ENCODE measurements around the gene NKAPD1.
"Not testable (repeated sequence)": the region's sequence is repeated elsewhere in the genome, so short reads cannot be mapped to it uniquely, and the experiment has no call there.

Gene NKAPD1

DNA sequence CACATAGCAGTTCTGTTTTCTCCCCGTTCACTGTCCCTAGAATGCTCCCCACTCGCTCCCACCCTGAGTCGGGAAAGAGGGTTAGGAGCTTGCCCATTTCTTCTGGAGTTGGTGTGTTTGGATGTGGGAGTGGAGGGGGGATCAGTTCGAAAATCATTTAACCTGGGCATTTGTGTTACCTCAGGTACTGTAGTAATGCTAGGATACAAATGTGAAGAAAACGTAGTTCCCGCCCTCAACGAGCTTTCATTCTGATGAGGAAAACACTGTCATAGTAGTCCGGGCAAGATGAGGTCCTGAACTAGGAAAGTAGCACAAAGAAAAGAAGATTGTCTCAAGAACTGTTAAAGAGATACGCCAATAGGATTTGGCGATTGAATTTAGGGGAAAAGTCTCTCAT lies 13.1 kb downstream of the NKAPD1 start:
- DNase-seq = no peak

DNA sequence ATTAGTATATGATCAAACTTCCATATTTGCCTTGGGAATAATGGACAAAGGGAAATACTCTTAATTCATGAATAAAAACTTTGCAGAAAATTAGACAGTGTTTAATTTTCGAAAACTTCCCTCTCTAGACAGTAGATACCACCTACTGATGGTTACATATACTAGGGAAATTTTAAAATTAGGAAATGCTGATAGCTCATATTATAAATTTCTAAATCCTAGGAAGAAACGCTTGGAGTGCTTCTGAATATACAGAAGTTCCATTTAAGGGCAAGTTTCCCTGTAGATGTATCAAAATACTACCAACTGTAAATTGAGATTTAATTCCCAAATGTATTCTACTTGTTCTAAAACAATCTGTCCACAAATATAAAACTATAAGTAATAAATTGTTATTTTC lies 21.2 kb downstream of the NKAPD1 start:
- not testable (repeated sequence) for DNase-seq

DNA sequence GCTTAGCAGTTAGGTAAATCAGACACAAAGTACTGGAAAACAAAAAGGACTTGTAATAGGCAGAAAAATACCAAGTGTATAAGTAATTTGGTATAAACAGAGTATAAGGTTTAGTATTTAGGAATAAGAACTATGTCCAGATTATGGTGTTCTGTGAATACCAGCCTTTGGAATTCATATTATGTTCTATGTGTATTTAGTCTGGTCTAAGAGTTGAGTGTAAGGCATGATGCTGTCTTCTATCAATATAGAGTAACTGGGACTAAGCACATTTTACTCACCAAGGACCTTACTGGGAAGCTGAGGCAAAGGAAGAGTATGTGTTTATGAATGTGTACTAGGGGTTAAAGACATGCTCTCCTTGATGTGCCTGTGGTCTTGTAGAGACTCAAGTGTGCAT lies 22.1 kb downstream of the NKAPD1 start:
- DNase-seq = no peak

DNA sequence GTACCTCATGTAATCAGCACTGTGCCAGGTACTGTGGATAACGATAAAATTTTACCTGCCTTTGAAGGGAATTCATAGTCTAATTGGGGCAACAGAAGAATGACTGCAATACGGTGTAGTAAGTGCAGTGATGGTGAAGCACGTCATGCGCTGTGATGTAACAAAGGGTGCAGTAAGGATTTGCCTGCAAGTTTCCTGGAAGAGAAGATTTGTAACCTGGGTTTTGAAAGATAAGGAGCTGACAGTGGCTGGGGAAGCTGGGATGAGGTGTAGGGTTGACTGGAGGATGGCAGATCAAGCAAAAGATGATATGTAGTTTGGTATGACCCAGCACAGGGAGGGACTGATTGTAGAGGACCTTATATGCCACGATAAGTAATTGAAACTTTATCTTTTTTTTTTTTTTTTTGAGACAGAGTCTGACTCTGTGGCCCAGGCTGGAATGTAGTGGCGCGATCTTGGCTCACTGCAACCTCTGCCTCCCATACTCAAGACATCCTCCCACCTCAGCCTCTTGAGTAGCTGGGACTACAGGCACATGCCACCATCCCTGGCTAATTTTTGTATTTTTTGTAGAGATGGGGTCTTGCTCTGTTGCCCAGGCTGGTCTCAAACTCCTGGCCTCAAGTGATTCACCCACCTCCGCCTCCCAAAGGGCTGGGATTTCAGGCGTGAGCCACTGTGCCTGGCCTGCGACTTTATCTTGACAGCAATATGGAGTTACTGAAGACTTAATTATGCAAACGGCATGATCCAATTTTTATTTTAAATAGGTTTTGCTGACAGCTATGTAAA lies 23.8 kb downstream of the NKAPD1 start:
- no peak for DNase-seq

DNA sequence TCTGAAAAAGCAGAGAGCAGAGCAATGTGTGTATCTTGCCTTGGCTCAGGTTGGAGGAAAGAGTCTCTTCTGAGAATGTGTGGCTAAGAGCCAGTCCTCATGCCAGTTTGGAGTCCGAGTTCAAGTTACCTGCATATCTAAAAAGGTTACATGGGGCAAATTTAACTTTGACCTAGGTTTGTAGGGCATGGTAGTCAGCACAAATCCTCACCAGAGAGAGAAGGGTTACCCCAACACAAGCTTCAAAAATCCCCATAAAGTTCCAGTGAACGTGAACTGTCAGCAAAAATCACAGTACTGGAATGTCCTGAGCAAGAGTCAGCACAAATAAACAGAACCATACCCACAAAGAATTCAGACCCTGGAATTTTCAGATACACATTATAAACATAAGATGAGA lies 26.4 kb downstream of the NKAPD1 start:
- DNase-seq = no peak

DNA sequence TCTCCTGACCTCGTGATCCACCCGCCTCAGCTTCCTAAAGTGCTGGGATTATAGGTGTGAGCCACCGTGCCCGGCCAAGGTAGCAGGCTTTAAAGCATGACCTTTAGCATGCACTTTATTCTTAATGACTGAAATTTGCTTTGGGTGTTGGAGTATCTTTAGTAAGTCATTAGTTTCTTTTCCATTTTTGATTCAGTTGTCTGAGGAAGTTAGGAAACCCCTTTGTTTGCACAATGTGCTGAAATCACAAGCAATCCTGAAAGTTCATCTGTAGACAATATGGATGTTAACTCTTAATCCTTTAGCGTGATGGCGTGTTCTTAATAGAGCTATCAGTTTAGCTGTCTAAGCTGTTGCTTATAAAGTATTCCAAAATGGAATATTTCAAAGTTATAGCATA lies 29.3 kb downstream of the NKAPD1 start:
- DNase-seq = no peak

DNA sequence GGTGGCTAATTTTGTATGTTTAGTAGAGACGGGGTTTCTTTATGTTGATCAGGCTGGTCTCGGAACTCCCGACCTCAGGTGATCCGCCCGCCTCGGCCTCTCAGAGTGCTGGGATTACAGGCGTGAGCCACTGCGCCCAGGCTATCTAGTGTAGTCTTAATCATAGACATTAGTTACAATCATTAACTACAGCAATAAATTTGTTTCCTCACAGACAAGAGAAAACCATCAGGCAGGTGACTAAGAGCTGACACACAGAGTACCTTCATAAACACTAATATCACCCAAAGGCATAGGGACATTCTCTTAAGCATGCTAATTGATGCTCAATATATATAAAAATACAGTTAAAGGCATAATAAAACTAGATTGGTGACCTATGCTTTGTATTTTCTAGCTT lies 32.0 kb downstream of the NKAPD1 start:
- no peak for DNase-seq

DNA sequence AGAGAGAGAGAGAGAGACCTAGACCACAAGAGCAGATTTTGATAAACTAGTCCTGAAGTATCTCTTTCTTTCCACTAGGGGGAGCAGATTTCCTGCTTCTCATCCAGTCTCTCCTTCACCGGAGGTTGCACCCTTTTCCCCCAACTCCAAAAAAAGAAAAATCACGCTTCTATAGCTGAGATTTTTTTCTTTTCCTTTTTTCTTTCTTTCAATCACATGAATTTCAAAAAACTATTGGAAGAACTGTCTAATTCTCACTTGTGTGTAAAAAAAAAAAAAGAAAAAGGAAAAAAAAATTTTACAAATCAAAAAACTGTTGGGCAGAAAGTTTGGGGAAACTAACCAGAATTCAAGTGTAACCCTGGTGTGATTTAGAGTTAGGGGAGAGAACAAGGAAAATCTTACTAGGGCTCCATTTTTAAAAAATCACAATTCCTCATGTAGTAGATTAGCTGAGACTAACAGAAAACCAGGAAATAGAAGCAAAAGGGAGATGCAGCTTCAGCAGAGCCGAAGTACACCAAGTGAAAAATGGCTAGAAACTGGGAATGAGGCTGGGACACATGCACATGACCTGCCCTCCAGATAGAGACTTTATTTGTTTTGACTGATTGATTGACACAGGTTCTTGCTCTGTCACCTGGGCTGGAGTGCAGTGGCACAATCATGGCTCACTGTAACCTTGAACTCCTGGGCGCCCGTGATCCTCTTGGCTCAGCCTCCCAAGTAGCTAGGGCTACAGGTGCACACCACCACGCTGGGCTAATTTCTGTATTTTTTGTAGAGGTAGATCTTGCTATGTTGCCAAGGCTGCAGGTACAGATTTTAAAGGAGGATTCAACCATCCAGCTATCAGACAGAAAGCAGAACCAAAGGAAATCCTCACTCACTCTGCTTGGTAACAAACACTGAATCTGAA lies 39.7 kb downstream of the NKAPD1 start:
- peak in 1 of 2 experiments; percentile 40 for DNase-seq

DNA sequence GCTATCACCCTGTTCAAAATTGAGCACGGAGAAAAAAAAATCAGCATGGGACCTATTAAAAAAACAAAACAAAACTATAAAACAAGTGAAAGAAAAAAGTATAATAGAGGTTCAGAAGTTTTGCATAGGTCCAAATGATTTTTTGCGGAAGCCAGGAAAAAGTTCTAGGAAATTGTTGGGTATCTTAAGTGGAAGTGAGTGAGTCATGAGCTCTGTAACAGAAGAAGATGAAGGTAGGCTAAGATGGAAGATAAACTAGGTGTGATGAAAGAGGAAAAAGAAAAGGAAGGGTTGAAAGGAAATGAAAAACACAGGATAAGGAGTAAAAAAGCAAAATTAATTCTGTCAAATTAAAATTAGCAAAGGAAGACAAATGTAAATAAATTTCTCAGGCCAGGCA lies 40.4 kb downstream of the NKAPD1 start:
- no peak for DNase-seq

DNA sequence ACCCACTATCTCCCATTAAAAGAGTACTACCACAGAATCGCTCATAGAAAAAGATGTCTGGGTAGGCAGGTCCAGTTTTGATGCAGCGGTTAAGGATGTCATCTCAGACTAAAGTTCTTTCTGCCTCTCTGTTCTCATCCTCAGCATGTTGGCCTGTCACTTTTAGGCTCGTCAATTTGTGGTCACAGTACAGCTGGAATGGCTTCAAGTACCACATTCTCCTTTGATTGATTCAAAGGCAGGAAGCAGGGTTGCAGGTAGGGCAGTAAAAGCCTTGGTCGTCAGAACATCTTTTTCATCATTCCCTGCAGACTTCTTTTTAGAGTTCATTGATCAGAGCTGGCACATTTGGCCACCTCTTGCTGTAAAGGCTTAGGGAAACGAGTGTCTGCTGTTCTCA lies 41.3 kb downstream of the NKAPD1 start:
- DNase-seq = no peak

DNA sequence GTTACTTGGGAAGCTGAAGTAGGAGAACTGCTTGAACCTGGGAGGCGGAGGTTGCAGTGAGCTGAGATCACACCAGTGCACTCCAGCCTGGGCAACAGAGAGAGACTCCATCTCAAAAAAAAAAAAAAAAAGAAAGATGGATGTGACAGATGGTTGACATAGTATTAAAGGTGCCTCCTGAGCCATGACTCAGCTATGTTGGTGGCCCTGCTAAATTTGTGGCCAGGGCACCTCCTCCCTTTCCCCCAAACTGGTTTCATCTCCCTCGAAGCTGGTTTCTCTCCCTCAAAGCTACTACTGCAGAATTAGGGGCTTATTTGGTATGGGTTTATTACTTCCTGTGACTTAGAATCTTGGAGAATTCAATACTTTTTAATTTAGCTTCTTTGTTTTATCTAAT lies 44.1 kb downstream of the NKAPD1 start:
- DNase-seq = no peak

DNA sequence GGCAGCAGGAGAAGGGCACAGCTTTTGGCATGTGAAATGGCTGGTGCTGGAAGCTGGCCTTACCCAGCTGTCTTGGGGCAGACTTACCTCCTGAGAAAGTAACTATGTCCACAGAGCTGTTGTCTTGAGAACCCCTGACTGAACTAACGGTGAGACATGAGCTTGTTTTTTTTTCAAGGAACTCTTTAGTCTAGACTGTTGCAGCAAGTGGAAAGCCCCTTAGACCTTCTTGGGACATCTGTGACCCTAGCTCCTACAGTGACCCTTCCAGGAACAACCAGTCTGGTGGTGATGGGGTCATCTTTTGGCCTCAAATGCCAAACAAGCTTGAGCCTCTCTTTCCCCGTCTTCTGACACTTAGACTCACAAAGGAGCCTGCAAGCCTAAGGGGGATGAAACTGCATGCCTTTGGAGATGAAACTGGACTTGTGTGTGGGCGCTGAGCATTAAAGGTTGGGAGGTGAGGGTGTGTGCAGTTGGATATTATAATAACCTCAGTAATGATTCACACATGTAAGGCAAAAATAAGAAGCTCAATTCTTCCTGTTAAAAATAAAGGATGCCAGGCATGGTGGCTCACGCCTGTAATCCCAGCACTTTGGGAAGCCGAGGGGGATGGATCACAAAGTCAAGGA lies 48.0 kb downstream of the NKAPD1 start:
- no peak for DNase-seq

DNA sequence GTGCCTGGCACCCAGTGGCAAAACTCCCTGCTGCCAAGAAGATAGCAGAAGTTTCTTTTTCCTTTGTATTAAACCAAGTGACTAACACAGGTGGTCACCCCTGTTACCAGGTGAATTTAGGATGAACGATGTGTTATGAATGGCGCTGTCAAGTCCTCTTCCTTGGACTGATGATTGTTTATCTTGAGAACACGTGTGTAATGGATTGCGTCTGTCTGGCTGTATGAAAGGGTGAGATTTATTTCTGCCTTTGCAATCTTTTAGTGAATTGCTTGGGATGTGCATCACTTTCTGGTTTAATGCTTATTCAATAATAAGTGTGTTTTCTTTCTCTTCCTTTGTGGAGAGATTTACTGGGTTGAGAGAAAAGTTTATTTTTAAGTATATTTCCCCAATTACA lies 49.0 kb downstream of the NKAPD1 start:
- no peak for DNase-seq

DNA sequence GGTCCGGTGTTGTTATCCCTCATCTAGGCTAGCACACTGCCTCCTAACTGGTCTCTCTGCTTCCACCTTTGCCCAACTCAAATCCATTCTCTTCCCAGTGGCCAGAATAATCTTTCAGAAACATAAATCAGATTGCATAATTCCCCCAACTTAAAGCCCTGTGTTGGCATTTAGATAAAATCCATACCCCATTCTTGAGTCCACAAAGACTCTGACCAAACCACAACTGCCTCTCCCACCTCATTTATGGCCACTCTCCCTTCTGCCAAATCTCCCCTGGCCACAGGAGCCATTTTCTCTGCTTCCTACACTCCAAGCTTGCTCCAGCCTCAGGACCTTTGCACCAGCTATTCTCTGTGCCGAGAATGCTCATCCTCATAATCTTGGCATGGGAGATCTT lies 53.0 kb downstream of the NKAPD1 start:
- no peak for DNase-seq

DNA sequence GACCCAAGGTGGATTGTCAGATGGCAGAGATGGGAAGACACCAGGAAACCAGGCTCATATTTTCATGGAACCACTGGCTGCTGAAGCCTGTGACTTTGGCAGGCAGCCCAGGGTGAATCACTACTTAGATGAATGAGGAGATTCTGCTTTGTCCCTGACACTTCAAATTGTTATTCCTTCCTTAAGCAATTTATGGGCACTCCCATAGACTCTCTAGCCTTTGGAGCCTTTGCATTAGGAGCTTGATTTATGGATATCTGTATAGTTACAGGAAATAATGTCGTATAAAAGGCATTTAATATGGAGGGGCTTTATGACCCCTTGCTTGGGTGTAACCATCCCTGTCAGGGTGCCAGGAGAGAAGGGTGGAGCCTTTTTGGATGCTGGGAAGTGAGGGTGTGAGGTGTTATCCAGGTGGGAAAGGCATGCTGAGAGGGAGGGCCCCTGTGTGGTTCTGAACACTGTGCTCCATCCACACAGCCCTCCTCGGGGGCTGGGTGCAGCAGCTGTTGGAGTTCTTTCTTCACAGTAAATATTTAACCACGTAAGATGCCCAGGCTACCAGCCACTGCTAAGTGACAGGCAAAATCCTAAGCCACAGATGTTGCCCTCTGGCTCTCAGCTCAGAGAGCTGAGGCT lies 54.5 kb downstream of the NKAPD1 start:
- DNase-seq = peak; percentile 34 to 58

DNA sequence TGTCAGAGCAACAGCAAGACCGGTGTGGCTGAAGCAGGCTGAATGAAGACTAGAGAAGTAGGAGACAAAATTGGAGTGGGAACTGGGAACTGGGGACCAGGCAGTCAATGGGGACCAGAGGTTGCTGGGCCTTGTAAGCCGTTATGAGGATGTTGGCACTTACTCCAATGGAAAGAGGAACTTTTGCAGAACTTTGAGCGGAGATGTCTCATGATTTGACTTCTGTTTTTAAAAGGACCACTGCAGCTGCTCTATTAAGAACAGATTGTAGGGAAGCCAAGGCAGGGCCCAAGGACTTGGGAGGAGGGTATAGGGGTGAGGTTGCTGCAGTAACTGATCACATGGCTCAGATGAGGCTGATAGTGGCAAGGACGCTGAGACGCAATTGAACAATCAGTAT lies 55.6 kb downstream of the NKAPD1 start:
- no peak for DNase-seq

DNA sequence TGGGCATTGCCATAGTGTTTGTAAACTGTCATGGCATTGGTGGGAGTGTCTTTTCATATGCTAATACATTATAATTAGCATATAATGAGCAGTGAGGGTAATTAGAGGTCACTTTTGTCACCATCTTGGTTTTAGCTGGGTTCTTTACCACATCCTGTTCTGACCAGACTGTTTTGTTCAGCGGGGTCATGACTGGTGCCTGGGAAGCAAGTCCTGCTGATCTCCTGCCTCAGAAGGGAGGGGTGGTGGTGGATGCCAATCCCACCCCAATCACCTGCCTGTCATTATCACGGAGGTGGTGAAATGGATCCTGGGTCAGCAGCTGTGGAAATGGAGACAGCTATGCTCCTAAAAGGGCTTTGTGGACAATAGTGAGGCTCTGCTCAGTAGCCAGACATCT lies 58.6 kb downstream of the NKAPD1 start:
- no peak for DNase-seq

DNA sequence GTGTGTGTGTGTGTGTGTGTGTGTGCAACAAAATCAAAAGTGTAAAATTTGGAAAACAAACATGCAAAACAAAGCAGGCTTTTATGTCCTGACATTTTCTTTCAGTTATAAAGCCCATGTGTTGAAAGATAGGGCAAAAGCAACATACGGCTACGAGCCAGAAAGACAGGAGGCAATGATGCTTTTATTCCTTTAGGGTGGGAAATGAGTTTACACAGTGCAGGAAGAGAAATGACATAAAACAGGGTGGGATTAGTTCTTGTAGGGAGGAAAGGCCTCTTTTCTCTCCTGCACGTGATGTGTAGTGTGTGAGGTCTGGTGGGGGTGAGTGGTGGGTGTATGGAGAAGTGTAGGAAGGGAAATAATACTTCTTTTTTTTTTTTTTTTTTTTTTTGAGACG lies 60.4 kb downstream of the NKAPD1 start:
- no peak for DNase-seq
